ENCODE measurements around the gene GUCY1A2.

Gene GUCY1A2

GRCh38 chr11:106695506-106695905, 322.8 kb downstream of the GUCY1A2 start:
- Histone ChIP-seq H3K9me3 (ENCODE audit: control insufficient read depth in 2 of 2, low read length in 2 of 2) (no peaks in the 10 kb centered on the region), H3K9ac (ENCODE audit: low read depth in 1 of 2, low read length in 2 of 2) (no peak overlapping the region), H3K4me1 (ENCODE audit: control insufficient read depth in 2 of 2, insufficient read depth in 2 of 2, low read length in 2 of 2) (no peaks in the 10 kb centered on the region), H3K27ac (ENCODE audit: low read depth in 2 of 2, low read length in 2 of 2) (no peak overlapping the region), H3K36me3 (ENCODE audit: control insufficient read depth in 2 of 2, insufficient read depth in 2 of 2, low read length in 2 of 2) (no peaks in the 10 kb centered on the region), H3K4me3 (ENCODE audit: low read length in 2 of 2) (no peak overlapping the region), H3K27me3 (ENCODE audit: control insufficient read depth in 2 of 2, insufficient read depth in 2 of 2, low read length in 2 of 2) (no peaks in the 10 kb centered on the region)

- no peaks in the 10 kb centered on the region for H3K36me3 ChIP-seq (ENCODE audit: control insufficient read depth in 2 of 2, insufficient read depth in 2 of 2, low read length in 2 of 2)
- H3K4me3 ChIP-seq (ENCODE audit: low read length in 2 of 2) = no peak overlapping the region
- H3K9ac ChIP-seq (ENCODE audit: low read depth in 1 of 2, low read length in 2 of 2) = no peak overlapping the region
- H3K27ac ChIP-seq (ENCODE audit: low read depth in 2 of 2, low read length in 2 of 2) = no peak overlapping the region
- H3K4me1 ChIP-seq (ENCODE audit: control insufficient read depth in 2 of 2, insufficient read depth in 2 of 2, low read length in 2 of 2) = no peaks in the 10 kb centered on the region
- no peaks in the 10 kb centered on the region for H3K27me3 ChIP-seq (ENCODE audit: control insufficient read depth in 2 of 2, insufficient read depth in 2 of 2, low read length in 2 of 2)
- H3K9me3 ChIP-seq (ENCODE audit: control insufficient read depth in 2 of 2, low read length in 2 of 2) = no peaks in the 10 kb centered on the region
These were observed 323.8 kb downstream of the GUCY1A2 start for GRCh38 chr11:106694501-106694900.

GRCh38 chr11:106691807-106692365, 326.4 kb downstream of the GUCY1A2 start:
- no peaks in the 10 kb centered on the region for H3K4me1 ChIP-seq (ENCODE audit: control insufficient read depth in 2 of 2, insufficient read depth in 2 of 2, low read length in 2 of 2)
- no peaks in the 10 kb centered on the region for H3K27me3 ChIP-seq (ENCODE audit: control insufficient read depth in 2 of 2, insufficient read depth in 2 of 2, low read length in 2 of 2)
- H3K36me3 ChIP-seq (ENCODE audit: control insufficient read depth in 2 of 2, insufficient read depth in 2 of 2, low read length in 2 of 2) = no peaks in the 10 kb centered on the region
- no peak overlapping the region for H3K9ac ChIP-seq (ENCODE audit: low read depth in 1 of 2, low read length in 2 of 2)
- H3K9me3 ChIP-seq (ENCODE audit: control insufficient read depth in 2 of 2, low read length in 2 of 2) = no peaks in the 10 kb centered on the region
- no peak overlapping the region for H3K4me3 ChIP-seq (ENCODE audit: low read length in 2 of 2)
- H3K27ac ChIP-seq (ENCODE audit: low read depth in 2 of 2, low read length in 2 of 2) = no peak overlapping the region

GRCh38 chr11:106690923-106691322, 327.4 kb downstream of the GUCY1A2 start:
- H3K4me3 ChIP-seq (ENCODE audit: low read length in 2 of 2) = no peak overlapping the region
- no peak overlapping the region for H3K9ac ChIP-seq (ENCODE audit: low read depth in 1 of 2, low read length in 2 of 2)
- H3K4me1 ChIP-seq (ENCODE audit: control insufficient read depth in 2 of 2, insufficient read depth in 2 of 2, low read length in 2 of 2) = no peaks in the 10 kb centered on the region
- H3K27me3 ChIP-seq (ENCODE audit: control insufficient read depth in 2 of 2, insufficient read depth in 2 of 2, low read length in 2 of 2) = no peaks in the 10 kb centered on the region
- no peaks in the 10 kb centered on the region for H3K36me3 ChIP-seq (ENCODE audit: control insufficient read depth in 2 of 2, insufficient read depth in 2 of 2, low read length in 2 of 2)
- H3K27ac ChIP-seq (ENCODE audit: low read depth in 2 of 2, low read length in 2 of 2) = no peak overlapping the region
- no peaks in the 10 kb centered on the region for H3K9me3 ChIP-seq (ENCODE audit: control insufficient read depth in 2 of 2, low read length in 2 of 2)

GRCh38 chr11:106684944-106685343, 333.3 kb downstream of the GUCY1A2 start:
- no peaks in the 10 kb centered on the region for H3K4me1 ChIP-seq (ENCODE audit: control insufficient read depth in 2 of 2, insufficient read depth in 2 of 2, low read length in 2 of 2)
- no peaks in the 10 kb centered on the region for H3K27me3 ChIP-seq (ENCODE audit: control insufficient read depth in 2 of 2, insufficient read depth in 2 of 2, low read length in 2 of 2)
- H3K9me3 ChIP-seq (ENCODE audit: control insufficient read depth in 2 of 2, low read length in 2 of 2) = no peaks in the 10 kb centered on the region
- no peak overlapping the region for H3K4me3 ChIP-seq (ENCODE audit: low read length in 2 of 2)
- no peaks in the 10 kb centered on the region for H3K36me3 ChIP-seq (ENCODE audit: control insufficient read depth in 2 of 2, insufficient read depth in 2 of 2, low read length in 2 of 2)
- no peak overlapping the region for H3K9ac ChIP-seq (ENCODE audit: low read depth in 1 of 2, low read length in 2 of 2)
- no peak overlapping the region for H3K27ac ChIP-seq (ENCODE audit: low read depth in 2 of 2, low read length in 2 of 2)

GRCh38 chr11:106683435-106683834, 334.8 kb downstream of the GUCY1A2 start:
- Histone ChIP-seq H3K9ac (ENCODE audit: low read depth in 1 of 2, low read length in 2 of 2) (no peak overlapping the region), H3K4me3 (ENCODE audit: low read length in 2 of 2) (no peak overlapping the region), H3K27me3 (ENCODE audit: control insufficient read depth in 2 of 2, insufficient read depth in 2 of 2, low read length in 2 of 2) (no peaks in the 10 kb centered on the region), H3K4me1 (ENCODE audit: control insufficient read depth in 2 of 2, insufficient read depth in 2 of 2, low read length in 2 of 2) (no peaks in the 10 kb centered on the region), H3K9me3 (ENCODE audit: control insufficient read depth in 2 of 2, low read length in 2 of 2) (no peaks in the 10 kb centered on the region), H3K27ac (ENCODE audit: low read depth in 2 of 2, low read length in 2 of 2) (no peak overlapping the region), H3K36me3 (ENCODE audit: control insufficient read depth in 2 of 2, insufficient read depth in 2 of 2, low read length in 2 of 2) (no peaks in the 10 kb centered on the region)

- Histone ChIP-seq H3K4me3 (ENCODE audit: low read length in 2 of 2) (no peak overlapping the region), H3K9ac (ENCODE audit: low read depth in 1 of 2, low read length in 2 of 2) (no peak overlapping the region), H3K27ac (ENCODE audit: low read depth in 2 of 2, low read length in 2 of 2) (no peak overlapping the region), H3K9me3 (ENCODE audit: control insufficient read depth in 2 of 2, low read length in 2 of 2) (no peaks in the 10 kb centered on the region), H3K36me3 (ENCODE audit: control insufficient read depth in 2 of 2, insufficient read depth in 2 of 2, low read length in 2 of 2) (no peaks in the 10 kb centered on the region), H3K4me1 (ENCODE audit: control insufficient read depth in 2 of 2, insufficient read depth in 2 of 2, low read length in 2 of 2) (no peaks in the 10 kb centered on the region), H3K27me3 (ENCODE audit: control insufficient read depth in 2 of 2, insufficient read depth in 2 of 2, low read length in 2 of 2) (no peaks in the 10 kb centered on the region)
These were observed 336.8 kb downstream of the GUCY1A2 start for GRCh38 chr11:106681435-106681834.

GRCh38 chr11:106679581-106679980, 338.7 kb downstream of the GUCY1A2 start:
- no peak overlapping the region for H3K9ac ChIP-seq (ENCODE audit: low read depth in 1 of 2, low read length in 2 of 2)
- no peaks in the 10 kb centered on the region for H3K27me3 ChIP-seq (ENCODE audit: control insufficient read depth in 2 of 2, insufficient read depth in 2 of 2, low read length in 2 of 2)
- H3K27ac ChIP-seq (ENCODE audit: low read depth in 2 of 2, low read length in 2 of 2) = no peak overlapping the region
- H3K4me1 ChIP-seq (ENCODE audit: control insufficient read depth in 2 of 2, insufficient read depth in 2 of 2, low read length in 2 of 2) = no peaks in the 10 kb centered on the region
- H3K36me3 ChIP-seq (ENCODE audit: control insufficient read depth in 2 of 2, insufficient read depth in 2 of 2, low read length in 2 of 2) = no peaks in the 10 kb centered on the region
- H3K4me3 ChIP-seq (ENCODE audit: low read length in 2 of 2) = no peak overlapping the region
- no peaks in the 10 kb centered on the region for H3K9me3 ChIP-seq (ENCODE audit: control insufficient read depth in 2 of 2, low read length in 2 of 2)

- H3K27ac ChIP-seq (ENCODE audit: low read depth in 2 of 2, low read length in 2 of 2) = no peak overlapping the region
- H3K9me3 ChIP-seq (ENCODE audit: control insufficient read depth in 2 of 2, low read length in 2 of 2) = no peaks in the 10 kb centered on the region
- H3K36me3 ChIP-seq (ENCODE audit: control insufficient read depth in 2 of 2, insufficient read depth in 2 of 2, low read length in 2 of 2) = no peaks in the 10 kb centered on the region
- no peaks in the 10 kb centered on the region for H3K4me1 ChIP-seq (ENCODE audit: control insufficient read depth in 2 of 2, insufficient read depth in 2 of 2, low read length in 2 of 2)
- no peaks in the 10 kb centered on the region for H3K27me3 ChIP-seq (ENCODE audit: control insufficient read depth in 2 of 2, insufficient read depth in 2 of 2, low read length in 2 of 2)
- H3K9ac ChIP-seq (ENCODE audit: low read depth in 1 of 2, low read length in 2 of 2) = no peak overlapping the region
- no peak overlapping the region for H3K4me3 ChIP-seq (ENCODE audit: low read length in 2 of 2)
These were observed 339.1 kb downstream of the GUCY1A2 start for GRCh38 chr11:106679181-106679580.

GRCh38 chr11:106670069-106670468, 348.2 kb downstream of the GUCY1A2 start:
- Histone ChIP-seq H3K4me1 (ENCODE audit: control insufficient read depth in 2 of 2, insufficient read depth in 2 of 2, low read length in 2 of 2) (no peaks in the 10 kb centered on the region), H3K36me3 (ENCODE audit: control insufficient read depth in 2 of 2, insufficient read depth in 2 of 2, low read length in 2 of 2) (no peaks in the 10 kb centered on the region), H3K9ac (ENCODE audit: low read depth in 1 of 2, low read length in 2 of 2) (no peak overlapping the region), H3K4me3 (ENCODE audit: low read length in 2 of 2) (no peak overlapping the region), H3K27ac (ENCODE audit: low read depth in 2 of 2, low read length in 2 of 2) (no peak overlapping the region), H3K27me3 (ENCODE audit: control insufficient read depth in 2 of 2, insufficient read depth in 2 of 2, low read length in 2 of 2) (no peaks in the 10 kb centered on the region), H3K9me3 (ENCODE audit: control insufficient read depth in 2 of 2, low read length in 2 of 2) (no peaks in the 10 kb centered on the region)

DNA sequence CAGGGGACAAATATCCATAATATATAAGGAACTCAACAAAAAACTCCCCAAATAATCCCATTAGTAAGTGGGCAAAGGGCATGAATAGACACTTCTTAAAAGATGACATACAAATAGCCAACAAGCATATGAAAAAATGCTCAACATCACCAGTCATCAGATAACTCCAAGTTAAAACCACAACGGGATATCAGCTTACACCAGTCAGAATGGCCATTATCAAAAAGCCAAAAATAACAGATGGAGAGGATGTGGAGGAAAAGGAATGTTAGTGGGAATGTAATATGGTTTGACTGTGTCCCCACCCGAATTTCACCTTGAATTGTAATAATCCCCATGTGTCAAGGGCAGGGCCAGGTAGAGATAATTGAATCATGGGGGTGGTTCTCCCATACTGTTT, 350.1 kb downstream of the GUCY1A2 start:
- Histone ChIP-seq H3K9me3 (ENCODE audit: control insufficient read depth in 2 of 2, low read length in 2 of 2) (no peaks in the 10 kb centered on the region), H3K27ac (ENCODE audit: low read depth in 2 of 2, low read length in 2 of 2) (no peak overlapping the region), H3K4me1 (ENCODE audit: control insufficient read depth in 2 of 2, insufficient read depth in 2 of 2, low read length in 2 of 2) (no peaks in the 10 kb centered on the region), H3K27me3 (ENCODE audit: control insufficient read depth in 2 of 2, insufficient read depth in 2 of 2, low read length in 2 of 2) (no peaks in the 10 kb centered on the region), H3K36me3 (ENCODE audit: control insufficient read depth in 2 of 2, insufficient read depth in 2 of 2, low read length in 2 of 2) (no peaks in the 10 kb centered on the region), H3K9ac (ENCODE audit: low read depth in 1 of 2, low read length in 2 of 2) (no peak overlapping the region), H3K4me3 (ENCODE audit: low read length in 2 of 2) (no peak overlapping the region)

Measured in mucosa of rectum (tissue), 2 donors.